Ectodermal cell (in vitro differentiated cells): ENCODE data around the gene B3GAT1.

Experiments used
- H3K27ac ChIP-seq: 2 replicates; pipeline ENCODE4 v1.7.0; 2013; ENCODE audit warnings: mild to moderate bottlenecking, low read depth, low read length; ENCODE audit not compliant: insufficient read depth, poor library complexity, severe bottlenecking
- H3K27me3 ChIP-seq: 2 replicates; pipeline ENCODE4 v1.7.0; 2013; ENCODE audit warnings: mild to moderate bottlenecking, low read length; ENCODE audit not compliant: insufficient read depth, control insufficient read depth, poor library complexity, severe bottlenecking
- H3K36me3 ChIP-seq: one replicate; pipeline ENCODE4 v1.7.0; 2013; ENCODE audit warnings: low read length; ENCODE audit not compliant: control insufficient read depth, insufficient read depth
- H3K4me1 ChIP-seq: one replicate; pipeline ENCODE4 v1.7.0; 2013; ENCODE audit warnings: low read length; ENCODE audit not compliant: control insufficient read depth, insufficient read depth
- H3K4me3 ChIP-seq: 2 replicates; pipeline ENCODE4 v1.7.0; 2013; ENCODE audit warnings: low read depth, low read length, control low read depth; ENCODE audit not compliant: insufficient read depth
- H3K9me3 ChIP-seq: 2 replicates; pipeline ENCODE4 v1.7.0; 2013; ENCODE audit warnings: mild to moderate bottlenecking, low read length, moderate library complexity; ENCODE audit not compliant: control insufficient read depth
- WGBS, 2 experiments: methylation state at CpG; one replicate each; pipeline ENCODE4 v1.1.7; 2013; ENCODE audit warnings: missing lambda C conversion rate in 2 of 2; 5-methylcytosine and 5-hydroxymethylcytosine counted together

Gene B3GAT1

DNA sequence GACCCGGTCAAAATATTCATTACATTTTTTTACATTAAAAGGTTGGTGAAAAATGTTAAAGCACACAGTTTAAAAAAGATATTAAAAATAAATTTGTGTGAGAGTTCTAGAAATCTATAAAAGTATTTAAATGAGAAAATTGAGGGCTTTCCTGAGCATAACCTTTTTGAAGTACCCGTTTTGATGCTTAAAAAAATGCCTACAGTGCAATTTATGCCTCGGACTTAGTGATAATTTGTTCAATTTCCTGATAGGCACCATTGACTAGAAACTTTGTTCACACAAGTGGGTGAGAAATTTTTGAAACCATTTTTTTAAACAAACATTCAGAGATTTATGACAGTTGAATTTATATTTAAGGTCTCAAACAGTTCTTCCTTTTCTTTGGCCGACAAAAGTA lies 29.7 kb upstream of the B3GAT1 start:
- H3K27me3 ChIP-seq = no peaks in the 10 kb centered on the region
- 97% methylated on average over 3 to 4 of the region's 4 CpGs for WGBS, 2 experiments
- H3K4me1 ChIP-seq = no peaks in the 10 kb centered on the region
- H3K27ac ChIP-seq = no peak overlapping the region
- H3K36me3 ChIP-seq = no peaks in the 10 kb centered on the region
- H3K4me3 ChIP-seq = no peak overlapping the region
- H3K9me3 ChIP-seq = no peaks in the 10 kb centered on the region

DNA sequence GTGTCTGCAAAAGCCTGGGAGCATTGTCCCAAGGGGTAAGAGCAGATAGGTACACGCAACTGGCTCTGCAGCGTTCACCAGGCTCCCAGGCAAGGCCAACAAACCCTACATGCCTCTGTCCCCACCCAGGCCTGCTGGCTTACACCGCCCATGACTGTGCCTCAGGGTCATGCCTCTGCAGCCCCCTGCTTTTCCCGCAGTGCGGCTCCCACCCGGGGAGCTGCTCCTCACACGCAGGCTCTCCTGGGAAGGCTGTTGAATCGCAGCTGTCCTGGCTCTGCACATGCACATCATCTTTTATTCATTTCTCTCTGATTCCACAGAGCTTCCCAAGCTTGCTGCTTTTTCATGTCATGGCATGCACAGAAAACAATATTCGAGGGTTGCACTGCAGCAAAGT lies 29.2 kb upstream of the B3GAT1 start:
- H3K9me3 ChIP-seq = no peaks in the 10 kb centered on the region
- no peak overlapping the region for H3K4me3 ChIP-seq
- H3K27ac ChIP-seq = no peak overlapping the region
- 81 to 82% methylated on average over 9 of the region's 9 CpGs for WGBS, 2 experiments
- H3K4me1 ChIP-seq = no peaks in the 10 kb centered on the region
- no peaks in the 10 kb centered on the region for H3K36me3 ChIP-seq
- no peaks in the 10 kb centered on the region for H3K27me3 ChIP-seq

GRCh38 chr11:134440851-134441250 lies 28.8 kb upstream of the B3GAT1 start:
- no peak overlapping the region for H3K4me3 ChIP-seq
- H3K27ac ChIP-seq = no peak overlapping the region
- no peaks in the 10 kb centered on the region for H3K9me3 ChIP-seq
- no peaks in the 10 kb centered on the region for H3K27me3 ChIP-seq
- WGBS, 2 experiments = 91 to 92% methylated on average over 4 of the region's 4 CpGs
- no peaks in the 10 kb centered on the region for H3K4me1 ChIP-seq
- H3K36me3 ChIP-seq = no peaks in the 10 kb centered on the region

DNA sequence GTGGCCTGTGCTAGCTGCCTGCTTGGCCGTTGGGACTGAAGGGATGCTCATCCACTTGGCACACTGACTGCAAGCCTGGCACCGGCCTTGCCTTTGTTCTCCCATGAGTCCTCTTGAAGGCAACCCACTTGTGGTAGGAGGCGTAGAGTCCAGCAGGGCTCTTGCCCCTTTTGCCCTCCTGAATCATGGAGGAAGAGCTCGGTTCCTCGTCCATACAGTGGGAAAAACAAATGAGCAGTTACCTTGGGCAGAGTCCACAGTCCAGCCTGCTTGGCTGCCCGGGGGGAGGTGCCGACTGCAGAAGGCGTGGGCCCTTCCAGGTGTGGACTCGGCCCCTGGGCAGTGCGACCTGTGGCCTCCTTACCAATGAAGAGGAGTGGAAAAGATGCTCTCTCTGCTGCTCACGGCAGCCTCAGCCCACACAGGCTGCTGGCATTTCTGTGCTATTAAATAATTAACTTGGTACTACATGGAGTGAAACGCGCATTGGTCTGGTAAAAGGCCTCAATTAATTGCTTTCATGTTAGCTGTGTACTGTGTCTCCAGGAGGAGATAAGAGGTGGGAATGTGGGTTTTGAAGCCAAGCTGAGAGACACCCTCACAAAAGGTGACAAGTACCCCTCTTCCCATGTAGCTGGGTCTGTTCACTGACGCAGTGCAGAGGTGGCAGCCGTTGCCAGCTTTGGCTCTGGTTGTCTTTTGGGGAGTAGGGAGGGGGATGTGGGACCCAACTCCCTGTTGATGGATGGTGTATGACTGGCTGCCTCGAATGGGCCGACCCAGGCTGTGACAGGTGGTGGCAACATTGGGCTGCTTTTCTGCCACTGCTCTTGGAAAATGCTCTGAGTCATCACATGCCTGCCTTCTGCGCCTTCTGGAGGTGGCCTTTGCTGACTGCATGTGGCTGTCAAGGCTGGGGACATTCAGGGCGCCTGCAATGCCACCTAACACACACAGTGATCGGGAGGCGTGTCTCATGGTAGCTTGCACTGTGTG lies 26.8 kb upstream of the B3GAT1 start:
- 87% methylated on average over 21 of the region's 21 CpGs for WGBS, 2 experiments
- H3K4me1 ChIP-seq = no peaks in the 10 kb centered on the region
- H3K27me3 ChIP-seq = no peaks in the 10 kb centered on the region
- H3K36me3 ChIP-seq = no peaks in the 10 kb centered on the region
- H3K9me3 ChIP-seq = no peaks in the 10 kb centered on the region
- no peak overlapping the region for H3K4me3 ChIP-seq
- H3K27ac ChIP-seq = no peak overlapping the region

DNA sequence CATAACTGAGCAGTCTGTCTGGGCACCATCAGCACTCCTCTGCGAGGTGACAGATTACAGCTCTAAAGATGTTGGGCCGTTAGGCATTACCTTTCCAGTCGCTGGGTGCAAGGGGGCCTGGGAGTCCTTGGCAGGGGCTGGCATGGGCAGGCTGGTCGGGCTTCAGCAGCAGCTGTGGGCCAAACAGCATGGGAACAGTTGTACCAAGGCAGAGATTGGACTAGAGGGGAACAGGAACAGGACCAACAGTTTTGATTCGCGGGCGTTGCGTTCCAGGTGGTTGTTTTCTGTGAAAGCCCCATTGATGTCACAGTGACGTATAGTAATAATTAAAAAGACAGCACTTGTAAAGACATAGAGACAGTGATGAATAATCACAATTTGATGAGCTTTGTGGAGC lies 25.8 kb upstream of the B3GAT1 start:
- Histone ChIP-seq H3K9me3 (no peaks in the 10 kb centered on the region), H3K4me3 (no peak overlapping the region), H3K27me3 (no peaks in the 10 kb centered on the region), H3K36me3 (no peaks in the 10 kb centered on the region), H3K4me1 (no peaks in the 10 kb centered on the region), H3K27ac (no peak overlapping the region)
- 95% methylated on average over 9 of the region's 9 CpGs for WGBS, 2 experiments

DNA sequence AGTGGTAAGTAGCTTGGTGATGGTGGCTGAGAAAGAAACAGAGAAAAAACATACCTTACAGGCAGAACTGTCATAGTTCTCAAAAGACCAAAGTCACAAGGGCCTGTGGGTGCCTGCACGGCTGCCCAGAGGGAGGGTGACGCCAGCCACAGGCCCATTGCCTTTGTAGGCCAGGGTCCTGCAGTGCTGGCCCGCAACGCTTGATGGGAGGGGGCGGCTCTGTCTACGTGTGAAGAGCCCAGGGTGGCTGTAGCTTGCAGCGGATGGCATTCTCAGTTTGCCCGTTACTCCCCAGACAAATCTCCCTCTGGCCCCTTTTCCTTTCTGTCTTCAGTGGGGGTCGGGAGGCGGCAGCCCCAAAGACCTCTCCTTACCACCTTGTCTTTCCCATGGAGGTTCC lies 24.7 kb upstream of the B3GAT1 start:
- Histone ChIP-seq H3K27me3 (no peaks in the 10 kb centered on the region), H3K9me3 (no peaks in the 10 kb centered on the region), H3K27ac (no peak overlapping the region), H3K4me3 (no peak overlapping the region), H3K36me3 (no peaks in the 10 kb centered on the region), H3K4me1 (no peaks in the 10 kb centered on the region)
- WGBS, 2 experiments = 92 to 95% methylated on average over 10 of the region's 10 CpGs

DNA sequence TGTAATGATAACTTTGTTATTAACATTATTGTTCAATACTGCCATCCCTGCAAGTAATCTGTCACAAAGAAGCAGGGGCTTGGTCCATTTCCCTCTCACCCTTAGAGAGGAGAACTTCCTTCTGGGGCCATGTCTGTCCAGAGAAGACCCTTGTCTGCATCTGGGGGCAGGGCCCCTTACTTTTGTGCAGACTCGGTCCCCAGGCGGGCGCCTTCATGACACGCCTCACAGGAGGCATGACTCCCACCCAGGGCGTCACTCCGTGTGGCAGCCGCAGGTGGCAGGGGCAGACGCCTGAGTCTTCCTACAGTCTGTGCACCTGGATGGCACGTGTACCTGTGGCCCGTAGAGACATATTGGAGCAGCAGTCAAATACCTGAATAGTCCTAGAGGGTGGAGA lies 21.8 kb upstream of the B3GAT1 start:
- no peak overlapping the region for H3K4me3 ChIP-seq
- no peaks in the 10 kb centered on the region for H3K36me3 ChIP-seq
- WGBS, 2 experiments = 84 to 85% methylated on average over 10 of the region's 10 CpGs
- H3K9me3 ChIP-seq = no peaks in the 10 kb centered on the region
- H3K27ac ChIP-seq = no peak overlapping the region
- H3K4me1 ChIP-seq = no peaks in the 10 kb centered on the region
- H3K27me3 ChIP-seq = no peaks in the 10 kb centered on the region

DNA sequence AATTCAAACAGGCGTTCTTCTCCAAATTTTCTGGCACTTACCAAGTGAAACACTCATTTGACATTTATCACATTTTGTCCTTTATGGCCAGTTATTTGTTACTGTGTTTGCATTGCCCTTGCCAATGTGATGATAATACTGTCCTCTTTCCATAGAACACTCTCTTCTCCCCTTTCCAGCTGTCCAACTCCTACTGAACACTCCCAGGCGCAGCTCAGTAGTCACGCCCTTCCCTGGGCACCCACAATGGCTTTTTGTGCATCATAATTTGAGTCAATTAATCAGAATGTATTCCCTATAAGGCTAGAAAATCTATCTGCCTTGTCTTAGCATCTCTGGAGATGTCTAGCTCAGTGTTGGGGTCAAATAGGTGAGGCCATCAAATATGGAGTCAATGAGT lies 21.2 kb upstream of the B3GAT1 start:
- Histone ChIP-seq H3K27me3 (no peaks in the 10 kb centered on the region), H3K4me1 (no peaks in the 10 kb centered on the region), H3K4me3 (no peak overlapping the region), H3K9me3 (no peaks in the 10 kb centered on the region), H3K27ac (no peak overlapping the region), H3K36me3 (no peaks in the 10 kb centered on the region)
- 95 to 96% methylated on average over 3 of the region's 3 CpGs for WGBS, 2 experiments

DNA sequence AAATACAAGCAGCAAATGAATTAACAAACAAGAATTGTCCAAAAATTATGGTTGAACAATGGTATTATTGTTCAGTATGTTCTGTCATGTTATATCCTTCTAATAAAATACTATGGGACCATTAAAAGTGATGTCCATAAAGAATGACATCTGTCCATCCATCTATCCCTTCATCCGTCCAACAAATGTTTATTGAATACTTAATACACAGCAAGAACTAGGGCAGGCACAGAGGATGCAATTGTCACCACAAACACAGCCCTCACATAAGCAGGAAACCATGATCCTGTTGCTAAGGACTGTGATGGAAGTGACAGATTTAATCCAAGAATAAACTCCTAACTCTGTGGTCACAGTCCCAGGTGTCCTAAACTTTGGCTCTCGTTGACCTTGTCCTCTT lies 20.7 kb upstream of the B3GAT1 start:
- no peak overlapping the region for H3K27ac ChIP-seq
- no peaks in the 10 kb centered on the region for H3K27me3 ChIP-seq
- H3K4me3 ChIP-seq = no peak overlapping the region
- WGBS, 2 experiments = 45% methylated on average over 2 of the region's 2 CpGs
- H3K9me3 ChIP-seq = no peaks in the 10 kb centered on the region
- H3K36me3 ChIP-seq = no peaks in the 10 kb centered on the region
- H3K4me1 ChIP-seq = no peaks in the 10 kb centered on the region

DNA sequence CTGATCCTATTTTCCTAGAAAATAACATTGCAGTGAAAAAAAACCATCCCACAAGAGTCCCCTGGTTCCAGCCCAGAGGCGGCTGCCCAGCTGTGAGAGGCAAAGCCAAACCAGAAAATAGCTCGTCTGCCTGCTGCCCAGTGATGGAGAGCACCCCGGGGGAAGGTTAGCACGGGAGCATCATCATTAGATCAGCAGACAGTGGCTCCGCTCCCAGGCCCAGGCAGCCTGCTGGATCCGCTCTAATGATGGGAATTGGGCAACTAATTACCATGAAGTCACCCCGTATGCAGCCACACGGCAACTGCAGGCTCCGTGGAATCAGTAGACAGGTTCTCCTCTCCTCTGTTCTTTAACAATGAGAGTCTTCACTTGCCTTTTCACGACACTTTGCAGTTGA lies 17.1 kb upstream of the B3GAT1 start:
- no peak overlapping the region for H3K27ac ChIP-seq
- H3K27me3 ChIP-seq = no peaks in the 10 kb centered on the region
- H3K9me3 ChIP-seq = no peaks in the 10 kb centered on the region
- H3K4me1 ChIP-seq = peaks cover 15% of the 10 kb centered on the region
- 79 to 80% methylated on average over 10 of the region's 10 CpGs for WGBS, 2 experiments
- H3K4me3 ChIP-seq = no peak overlapping the region
- H3K36me3 ChIP-seq = no peaks in the 10 kb centered on the region
